ENCODE results near the gene GPR183.

Gene GPR183

GRCh38 chr13:99353246-99353600 is 46.0 kb upstream of the GPR183 start:
- H3K27ac ChIP-seq = no peak overlapping the region
- no peak for TF ChIP-seq ZFX (IDR thresholded peaks at IDR 0.05; ENCODE audit: borderline replicate concordance)
- TF ChIP-seq, protein P1, sequence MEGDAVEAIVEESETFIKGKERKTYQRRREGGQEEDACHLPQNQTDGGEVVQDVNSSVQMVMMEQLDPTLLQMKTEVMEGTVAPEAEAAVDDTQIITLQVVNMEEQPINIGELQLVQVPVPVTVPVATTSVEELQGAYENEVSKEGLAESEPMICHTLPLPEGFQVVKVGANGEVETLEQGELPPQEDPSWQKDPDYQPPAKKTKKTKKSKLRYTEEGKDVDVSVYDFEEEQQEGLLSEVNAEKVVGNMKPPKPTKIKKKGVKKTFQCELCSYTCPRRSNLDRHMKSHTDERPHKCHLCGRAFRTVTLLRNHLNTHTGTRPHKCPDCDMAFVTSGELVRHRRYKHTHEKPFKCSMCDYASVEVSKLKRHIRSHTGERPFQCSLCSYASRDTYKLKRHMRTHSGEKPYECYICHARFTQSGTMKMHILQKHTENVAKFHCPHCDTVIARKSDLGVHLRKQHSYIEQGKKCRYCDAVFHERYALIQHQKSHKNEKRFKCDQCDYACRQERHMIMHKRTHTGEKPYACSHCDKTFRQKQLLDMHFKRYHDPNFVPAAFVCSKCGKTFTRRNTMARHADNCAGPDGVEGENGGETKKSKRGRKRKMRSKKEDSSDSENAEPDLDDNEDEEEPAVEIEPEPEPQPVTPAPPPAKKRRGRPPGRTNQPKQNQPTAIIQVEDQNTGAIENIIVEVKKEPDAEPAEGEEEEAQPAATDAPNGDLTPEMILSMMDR (IDR thresholded peaks at IDR 0.05) = no peak

- no peak overlapping the region for H3K27ac ChIP-seq
Observed at GRCh38 chr13:99352351-99353245, 45.4 kb upstream of the GPR183 start.

GRCh38 chr13:99351772-99352171 is 44.6 kb upstream of the GPR183 start:
- TF ChIP-seq ZFX (IDR thresholded peaks at IDR 0.05; ENCODE audit: borderline replicate concordance) = no peak
- TF ChIP-seq, protein P1 (IDR thresholded peaks at IDR 0.05) = no peak

More at GRCh38 chr13:99352351-99353245, 45.4 kb upstream of the GPR183 start:
- TF ChIP-seq, protein P1 (IDR thresholded peaks at IDR 0.05) = no peak

DNA sequence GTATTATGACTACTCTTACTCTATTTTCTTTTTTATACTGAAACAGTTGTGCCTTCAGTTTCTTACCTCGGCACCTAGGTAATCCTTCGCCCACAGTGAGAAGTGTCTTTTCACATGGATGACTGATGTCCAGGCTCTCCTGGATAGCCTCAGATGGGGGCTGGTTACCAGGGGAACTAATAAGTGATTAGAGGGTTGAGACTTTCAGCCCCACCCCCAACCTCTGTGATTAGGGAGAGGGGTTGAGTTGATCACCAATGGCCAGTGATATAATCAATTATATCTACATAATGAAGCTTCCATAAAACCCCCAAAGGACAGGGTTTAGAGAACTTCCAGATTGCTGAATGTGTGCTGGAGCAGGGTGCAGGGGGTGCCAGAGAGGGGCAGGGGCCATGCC is 43.0 kb upstream of the GPR183 start:
- no peak for TF ChIP-seq ZFX (IDR thresholded peaks at IDR 0.05; ENCODE audit: borderline replicate concordance)
- TF ChIP-seq, protein P1 (IDR thresholded peaks at IDR 0.05) = no peak
- H3K27ac ChIP-seq = no peak overlapping the region

More at GRCh38 chr13:99351772-99352171, 44.6 kb upstream of the GPR183 start:
- no peak overlapping the region for H3K27ac ChIP-seq

GRCh38 chr13:99347911-99348451 is 40.8 kb upstream of the GPR183 start:
- TF ChIP-seq, protein P1 (IDR thresholded peaks at IDR 0.05) = no peak
- TF ChIP-seq ZFX (IDR thresholded peaks at IDR 0.05; ENCODE audit: borderline replicate concordance) = no peak
- no peak overlapping the region for H3K27ac ChIP-seq

GRCh38 chr13:99347335-99347878 is 40.2 kb upstream of the GPR183 start:
- no peak for TF ChIP-seq ZFX (IDR thresholded peaks at IDR 0.05; ENCODE audit: borderline replicate concordance)
- TF ChIP-seq, protein P1 (IDR thresholded peaks at IDR 0.05) = no peak
- H3K27ac ChIP-seq = no peak overlapping the region
